Psoas muscle (tissue), 8 donors: ENCODE measurements around the gene ARHGEF4. TPM values are rescaled to one million over a fixed set of nuclear protein-coding genes. Genes with fewer than 3 reads are reported as not detected.

Experiments
- ATAC-seq, 4 donors: fragments of 200-7000 bp; cut with Tn5 transposase; one replicate each; pipeline ENCODE4 v1.9.1; 2020; ENCODE audit warnings: moderate library complexity in 3 of 4, mild to moderate bottlenecking in 2 of 4
- DNase-seq, 2 donors: peaks; one replicate each; pipeline ENCODE4 v3.0.0-alpha.2; 2020
- H3K27ac ChIP-seq: fragments of 200-600 bp; one replicate; pipeline ENCODE4 v1.8.0; 2022
- H3K27me3 ChIP-seq, 3 donors: fragments of 200-600 bp in 1 of 3; one replicate each; pipeline versions ENCODE4 v1.6.1 to v1.8.0; 2013 to 2022; ENCODE audit warnings: low read length in 2 of 3, mild to moderate bottlenecking in 2 of 3, moderate library complexity in 1 of 3; ENCODE audit not compliant: insufficient read depth in 3 of 3
- H3K36me3 ChIP-seq, 2 donors: fragments of 200-600 bp in 1 of 2; one replicate each; pipeline versions ENCODE4 v1.6.1 to v1.8.0; 2013 to 2022; ENCODE audit warnings: low read depth in 1 of 2, mild to moderate bottlenecking in 1 of 2, moderate library complexity in 1 of 2; ENCODE audit not compliant: insufficient read depth in 1 of 2
- H3K4me1 ChIP-seq: fragments of 200-600 bp; one replicate; pipeline ENCODE4 v1.8.0; 2022
- H3K4me3 ChIP-seq: fragments of 200-600 bp; one replicate; pipeline ENCODE4 v1.8.0; 2022; ENCODE audit warnings: mild to moderate bottlenecking
- H3K9me3 ChIP-seq: fragments of 200-600 bp; one replicate; pipeline ENCODE4 v1.8.0; 2022
- WGBS, 3 donors: extraction: QIAGEN DNeasy Blood & Tissue Kit; methylation state at CpG; one replicate each; pipeline versions ENCODE4 v1.1.6 to v1.1.7; 2013; 5-methylcytosine and 5-hydroxymethylcytosine counted together
- intact Hi-C, 2 donors: fragments of 100-400 bp; cut with DNase I; formaldehyde crosslinking; loops; one replicate each; pipeline versions ENCODE4 v1.11.0 to v1.14.2; 2022
- polyA plus RNA-seq, 3 donors: library from polyadenylated mRNA; stranded (reverse); fragments of 200-250 nt; gene quantifications; one replicate each; pipeline ENCODE4 v1.2.3, GENCODE V29; 2013
- total RNA-seq, 4 donors: library from RNA; stranded (reverse); fragmentation: NEBNext Ultra II Directional in 2 of 4; extraction: Animal tissue kit (Norgen Biotek cat#: 25700) in 2 of 4; gene quantifications; one replicate each; pipeline versions ENCODE4 v1.2.1 to v1.2.4, GENCODE V29; 2021 to 2023
- TF ChIP-seq, protein P1 (sequence below): fragments of 200-600 bp; IDR thresholded peaks from one replicate; pipeline ENCODE4 v1.8.0; 2022; ENCODE audit warnings: antibody characterized with exemption
- donor health status: healthy with polysubstance abuse.
- donor health status: DM: no; HTN: no; CAD: no; lungs with moderate emphysema.
- donor health status: Bipolar disorder and iron deficiency.
- donor health status: healthy.
- donor health status: DM: yes; HTN: yes; CAD: no.
- donor health status: DM: no; HTN: no; CAD: no.
- donor health status: DM: no; HTN: no; CAD: no.
- donor health status: DM: yes; HTN: yes; CAD: no.

Gene ARHGEF4
- total and polyA plus RNA-seq, 7 donors = 0.63 to 6.9 (median 3.7) TPM

DNA sequence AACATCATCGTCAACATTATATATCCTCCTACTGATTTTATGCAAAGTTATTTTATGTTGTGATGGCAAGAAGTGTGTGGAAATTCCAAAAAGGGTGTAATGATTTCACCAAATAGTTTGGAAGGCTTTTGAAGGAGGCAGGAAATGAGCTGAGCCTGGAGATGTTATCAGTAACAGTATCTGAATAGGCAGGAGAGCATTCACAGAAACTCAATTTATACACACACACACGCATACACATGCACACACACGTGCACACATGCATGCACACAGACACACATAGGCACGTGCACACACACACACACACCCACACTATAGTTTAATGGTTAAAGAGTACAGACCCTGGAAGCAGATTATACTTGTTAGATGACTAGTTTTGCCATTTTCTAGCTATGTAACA, 47.3 kb downstream of the ARHGEF4 start:
- H3K27me3 ChIP-seq = no peaks in the 10 kb centered on the region
- no peak overlapping the region for H3K4me3 ChIP-seq
- no peaks in the 10 kb centered on the region for H3K36me3 ChIP-seq
- no peaks in the 10 kb centered on the region for H3K4me1 ChIP-seq
- TF ChIP-seq, protein P1, sequence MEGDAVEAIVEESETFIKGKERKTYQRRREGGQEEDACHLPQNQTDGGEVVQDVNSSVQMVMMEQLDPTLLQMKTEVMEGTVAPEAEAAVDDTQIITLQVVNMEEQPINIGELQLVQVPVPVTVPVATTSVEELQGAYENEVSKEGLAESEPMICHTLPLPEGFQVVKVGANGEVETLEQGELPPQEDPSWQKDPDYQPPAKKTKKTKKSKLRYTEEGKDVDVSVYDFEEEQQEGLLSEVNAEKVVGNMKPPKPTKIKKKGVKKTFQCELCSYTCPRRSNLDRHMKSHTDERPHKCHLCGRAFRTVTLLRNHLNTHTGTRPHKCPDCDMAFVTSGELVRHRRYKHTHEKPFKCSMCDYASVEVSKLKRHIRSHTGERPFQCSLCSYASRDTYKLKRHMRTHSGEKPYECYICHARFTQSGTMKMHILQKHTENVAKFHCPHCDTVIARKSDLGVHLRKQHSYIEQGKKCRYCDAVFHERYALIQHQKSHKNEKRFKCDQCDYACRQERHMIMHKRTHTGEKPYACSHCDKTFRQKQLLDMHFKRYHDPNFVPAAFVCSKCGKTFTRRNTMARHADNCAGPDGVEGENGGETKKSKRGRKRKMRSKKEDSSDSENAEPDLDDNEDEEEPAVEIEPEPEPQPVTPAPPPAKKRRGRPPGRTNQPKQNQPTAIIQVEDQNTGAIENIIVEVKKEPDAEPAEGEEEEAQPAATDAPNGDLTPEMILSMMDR = no peak
- DNase-seq (no peak), ATAC-seq (no peak)
- no peak overlapping the region for H3K27ac ChIP-seq
- no peaks in the 10 kb centered on the region for H3K9me3 ChIP-seq
- WGBS, 3 donors = 69 to 78% (median 73%) methylated on average over 4 of the region's 4 CpGs
- intact Hi-C loops = no loop called here

DNA sequence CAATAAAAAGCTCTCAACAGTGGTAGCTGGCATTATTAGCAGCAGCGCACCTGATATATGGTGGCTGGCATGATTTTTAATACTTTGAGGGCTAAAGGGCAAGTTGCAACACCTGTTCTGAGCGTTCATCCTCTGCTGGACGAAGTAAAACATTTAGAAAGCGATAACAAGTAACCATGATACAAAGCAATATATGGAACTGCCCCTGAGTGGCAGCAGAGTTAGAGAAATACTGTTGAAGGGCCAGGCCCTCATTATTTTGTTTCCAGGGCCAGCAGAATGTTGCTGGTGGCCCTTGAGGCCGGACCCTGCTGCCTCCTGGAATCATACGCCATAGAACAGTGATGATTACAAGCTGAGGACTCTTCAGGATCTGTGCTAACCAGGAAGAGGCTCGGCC, 47.8 kb downstream of the ARHGEF4 start:
- DNase-seq (no peak), ATAC-seq (no peak)
- Histone ChIP-seq H3K9me3 (no peaks in the 10 kb centered on the region), H3K27ac (no peak overlapping the region), H3K4me1 (no peaks in the 10 kb centered on the region), H3K36me3 (no peaks in the 10 kb centered on the region), H3K4me3 (no peak overlapping the region), H3K27me3 (no peaks in the 10 kb centered on the region)
- TF ChIP-seq, protein P1 = no peak
- WGBS, 3 donors = 63 to 68% (median 64%) methylated on average over 7 of the region's 7 CpGs
- intact Hi-C loops = no loop called here

GRCh38 chr2:130887643-130888042, 50.9 kb downstream of the ARHGEF4 start:
- 81% methylated on average over 6 of the region's 6 CpGs for WGBS, 3 donors

DNA sequence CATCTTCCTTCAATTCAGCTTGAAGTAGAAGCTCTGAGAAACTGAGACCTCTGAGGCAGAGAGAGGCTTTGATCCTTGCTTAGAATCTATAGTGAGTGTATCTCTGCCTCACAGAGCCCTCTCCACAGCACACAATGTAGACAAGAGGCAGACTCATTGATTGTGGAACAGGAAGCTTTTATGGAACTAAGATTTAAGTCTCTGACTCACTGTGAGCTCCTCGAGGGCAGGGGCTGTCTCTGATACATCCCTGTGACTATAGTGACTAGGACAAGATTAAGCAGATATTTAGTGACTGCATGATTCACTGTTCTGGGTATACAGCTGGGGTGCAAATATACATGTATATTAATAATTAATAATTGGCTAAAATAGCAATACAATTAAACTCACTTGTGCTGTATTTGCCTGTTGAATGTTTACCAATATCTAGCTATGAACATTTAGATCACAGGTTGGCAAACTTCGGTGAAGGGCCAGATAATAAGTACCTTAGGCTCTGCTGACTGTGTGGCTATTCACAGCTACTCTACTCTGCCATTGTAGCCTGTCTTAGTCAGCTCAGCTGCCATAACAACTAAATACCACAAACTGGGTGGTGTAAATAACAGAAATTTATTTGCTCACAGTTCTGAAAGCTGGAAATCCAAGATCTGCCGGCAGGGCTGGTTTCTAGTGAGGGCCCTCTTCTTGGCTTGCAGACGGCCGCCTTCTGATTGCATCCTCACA, 54.4 kb downstream of the ARHGEF4 start:
- 74 to 77% (median 76%) methylated on average over 5 of the region's 5 CpGs for WGBS, 3 donors
- no peak overlapping the region for H3K4me3 ChIP-seq
- no peaks in the 10 kb centered on the region for H3K27me3 ChIP-seq
- intact Hi-C loops = no loop called here
- H3K27ac ChIP-seq = no peak overlapping the region
- DNase-seq = no peak
- no peaks in the 10 kb centered on the region for H3K36me3 ChIP-seq
- TF ChIP-seq, protein P1 = no peak
- H3K4me1 ChIP-seq = no peaks in the 10 kb centered on the region
- ATAC-seq = no peak
- H3K9me3 ChIP-seq = no peaks in the 10 kb centered on the region

More at GRCh38 chr2:130887643-130888042, 50.9 kb downstream of the ARHGEF4 start:
- ATAC-seq (no peak), DNase-seq (no peak)
- Histone ChIP-seq H3K36me3 (no peaks in the 10 kb centered on the region), H3K9me3 (no peaks in the 10 kb centered on the region), H3K4me3 (no peak overlapping the region), H3K27me3 (no peaks in the 10 kb centered on the region), H3K27ac (no peak overlapping the region), H3K4me1 (no peaks in the 10 kb centered on the region)
- intact Hi-C loops = no loop called here
- TF ChIP-seq, protein P1 = no peak

- Histone ChIP-seq H3K4me3 (no peak overlapping the region), H3K36me3 (no peaks in the 10 kb centered on the region), H3K27ac (no peak overlapping the region), H3K27me3 (no peaks in the 10 kb centered on the region), H3K4me1 (no peaks in the 10 kb centered on the region), H3K9me3 (no peaks in the 10 kb centered on the region)
- intact Hi-C loops = no loop called here
- TF ChIP-seq, protein P1 = no peak
- WGBS, 3 donors = 48 to 50% (median 49%) methylated on average over 4 of the region's 4 CpGs
- no peak for DNase-seq
- no peak for ATAC-seq
Observed at GRCh38 chr2:130891966-130892365, 55.3 kb downstream of the ARHGEF4 start.
